ENCODE results near the gene TUBA3D.
"Not testable (repeated sequence)": the region's sequence is repeated elsewhere in the genome, so short reads cannot be mapped to it uniquely, and the experiment has no call there.

DNA sequence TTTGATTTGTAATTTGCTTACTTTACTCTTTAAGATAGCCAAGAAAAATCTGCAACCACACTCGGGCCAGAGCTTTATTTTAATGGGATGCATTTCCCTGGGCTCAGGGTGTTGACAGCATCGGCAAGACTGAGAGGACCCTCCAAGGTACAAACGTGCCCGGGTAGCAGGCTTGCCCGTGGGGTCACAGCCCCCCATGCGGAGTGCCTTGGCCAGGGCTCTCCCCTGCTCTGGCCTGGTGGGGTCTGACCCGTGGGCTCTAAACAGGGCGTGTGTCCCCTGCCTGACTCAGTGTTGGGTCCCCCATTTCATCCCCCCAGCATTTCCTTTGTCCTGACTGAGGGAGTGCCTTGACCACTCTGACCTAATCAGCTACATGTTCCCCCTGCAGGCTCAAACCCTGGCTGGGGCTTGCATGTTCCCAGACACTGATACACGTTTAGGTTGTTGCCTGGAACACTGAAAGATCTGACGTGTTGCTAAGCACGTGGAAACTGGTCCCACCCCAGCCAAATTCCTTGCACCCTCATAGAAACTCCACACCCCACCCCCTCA, 9.1 kb downstream of the TUBA3D start:
- TF ChIP-seq MXI1 (IDR thresholded peaks at IDR 0.05; ENCODE audit: low read depth, low read length); YY1 (IDR thresholded peaks at IDR 0.05; ENCODE audit: low read depth); FOXJ3 (CRISPR knock-in tag; IDR thresholded peaks at IDR 0.05); SIN3A (IDR thresholded peaks at IDR 0.05; ENCODE audit: borderline replicate concordance, low read depth, low read length); RAD21 (IDR thresholded peaks at IDR 0.05; ENCODE audit: low read length); FOSL2 (IDR thresholded peaks at IDR 0.05; ENCODE audit: borderline replicate concordance, low read depth); RXRA (IDR thresholded peaks at IDR 0.05; ENCODE audit: borderline replicate concordance, low read depth); POLR2AphosphoS5 (IDR thresholded peaks at IDR 0.05; ENCODE audit: low read depth, low read length); EP300 (IDR thresholded peaks at IDR 0.05; ENCODE audit: borderline replicate concordance in 1 of 2, low read depth in 1 of 2, low read length in 1 of 2): not testable (repeated sequence)
- TF ChIP-seq, protein P1, sequence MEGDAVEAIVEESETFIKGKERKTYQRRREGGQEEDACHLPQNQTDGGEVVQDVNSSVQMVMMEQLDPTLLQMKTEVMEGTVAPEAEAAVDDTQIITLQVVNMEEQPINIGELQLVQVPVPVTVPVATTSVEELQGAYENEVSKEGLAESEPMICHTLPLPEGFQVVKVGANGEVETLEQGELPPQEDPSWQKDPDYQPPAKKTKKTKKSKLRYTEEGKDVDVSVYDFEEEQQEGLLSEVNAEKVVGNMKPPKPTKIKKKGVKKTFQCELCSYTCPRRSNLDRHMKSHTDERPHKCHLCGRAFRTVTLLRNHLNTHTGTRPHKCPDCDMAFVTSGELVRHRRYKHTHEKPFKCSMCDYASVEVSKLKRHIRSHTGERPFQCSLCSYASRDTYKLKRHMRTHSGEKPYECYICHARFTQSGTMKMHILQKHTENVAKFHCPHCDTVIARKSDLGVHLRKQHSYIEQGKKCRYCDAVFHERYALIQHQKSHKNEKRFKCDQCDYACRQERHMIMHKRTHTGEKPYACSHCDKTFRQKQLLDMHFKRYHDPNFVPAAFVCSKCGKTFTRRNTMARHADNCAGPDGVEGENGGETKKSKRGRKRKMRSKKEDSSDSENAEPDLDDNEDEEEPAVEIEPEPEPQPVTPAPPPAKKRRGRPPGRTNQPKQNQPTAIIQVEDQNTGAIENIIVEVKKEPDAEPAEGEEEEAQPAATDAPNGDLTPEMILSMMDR (IDR thresholded peaks at IDR 0.05): not testable (repeated sequence)
- TF ChIP-seq, protein P2, sequence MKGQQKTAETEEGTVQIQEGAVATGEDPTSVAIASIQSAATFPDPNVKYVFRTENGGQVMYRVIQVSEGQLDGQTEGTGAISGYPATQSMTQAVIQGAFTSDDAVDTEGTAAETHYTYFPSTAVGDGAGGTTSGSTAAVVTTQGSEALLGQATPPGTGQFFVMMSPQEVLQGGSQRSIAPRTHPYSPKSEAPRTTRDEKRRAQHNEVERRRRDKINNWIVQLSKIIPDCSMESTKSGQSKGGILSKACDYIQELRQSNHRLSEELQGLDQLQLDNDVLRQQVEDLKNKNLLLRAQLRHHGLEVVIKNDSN (IDR thresholded peaks at IDR 0.05; ENCODE audit: borderline replicate concordance, low read depth): not testable (repeated sequence)
- TF ChIP-seq, protein P3, sequence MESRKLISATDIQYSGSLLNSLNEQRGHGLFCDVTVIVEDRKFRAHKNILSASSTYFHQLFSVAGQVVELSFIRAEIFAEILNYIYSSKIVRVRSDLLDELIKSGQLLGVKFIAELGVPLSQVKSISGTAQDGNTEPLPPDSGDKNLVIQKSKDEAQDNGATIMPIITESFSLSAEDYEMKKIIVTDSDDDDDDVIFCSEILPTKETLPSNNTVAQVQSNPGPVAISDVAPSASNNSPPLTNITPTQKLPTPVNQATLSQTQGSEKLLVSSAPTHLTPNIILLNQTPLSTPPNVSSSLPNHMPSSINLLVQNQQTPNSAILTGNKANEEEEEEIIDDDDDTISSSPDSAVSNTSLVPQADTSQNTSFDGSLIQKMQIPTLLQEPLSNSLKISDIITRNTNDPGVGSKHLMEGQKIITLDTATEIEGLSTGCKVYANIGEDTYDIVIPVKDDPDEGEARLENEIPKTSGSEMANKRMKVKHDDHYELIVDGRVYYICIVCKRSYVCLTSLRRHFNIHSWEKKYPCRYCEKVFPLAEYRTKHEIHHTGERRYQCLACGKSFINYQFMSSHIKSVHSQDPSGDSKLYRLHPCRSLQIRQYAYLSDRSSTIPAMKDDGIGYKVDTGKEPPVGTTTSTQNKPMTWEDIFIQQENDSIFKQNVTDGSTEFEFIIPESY (IDR thresholded peaks at IDR 0.05; ENCODE audit: borderline replicate concordance, low read depth): not testable (repeated sequence)

Data from SK-N-SH (cell line).